Femur (tissue), 1 donor: ENCODE results near the gene PBOV1.

Experiments
- DNase-seq: peaks from one replicate; pipeline ENCODE4 v3.0.0-alpha.2; 2017

Gene PBOV1

GRCh38 chr6:138203315-138203714, 15.0 kb downstream of the PBOV1 start:
- DNase-seq = no peak

DNA sequence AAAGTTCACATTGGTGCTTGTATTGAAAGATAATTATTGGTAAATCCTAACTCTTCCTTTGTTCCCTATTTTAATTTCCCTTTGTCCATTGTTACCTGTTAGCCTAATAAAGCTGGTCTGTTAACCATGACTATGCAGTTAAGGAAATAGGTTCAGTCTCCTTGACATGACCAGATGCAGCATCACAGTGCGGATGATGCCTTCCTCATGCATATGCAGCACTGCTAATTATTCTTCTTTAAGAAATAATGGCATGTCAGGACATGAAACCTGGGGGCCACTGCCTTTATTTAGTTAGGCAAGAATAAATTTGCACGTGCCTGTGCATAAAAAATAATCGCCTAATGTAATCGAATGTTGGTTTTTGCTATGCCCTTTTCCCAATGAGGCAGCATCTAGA, 16.5 kb downstream of the PBOV1 start:
- no peak for DNase-seq

DNA sequence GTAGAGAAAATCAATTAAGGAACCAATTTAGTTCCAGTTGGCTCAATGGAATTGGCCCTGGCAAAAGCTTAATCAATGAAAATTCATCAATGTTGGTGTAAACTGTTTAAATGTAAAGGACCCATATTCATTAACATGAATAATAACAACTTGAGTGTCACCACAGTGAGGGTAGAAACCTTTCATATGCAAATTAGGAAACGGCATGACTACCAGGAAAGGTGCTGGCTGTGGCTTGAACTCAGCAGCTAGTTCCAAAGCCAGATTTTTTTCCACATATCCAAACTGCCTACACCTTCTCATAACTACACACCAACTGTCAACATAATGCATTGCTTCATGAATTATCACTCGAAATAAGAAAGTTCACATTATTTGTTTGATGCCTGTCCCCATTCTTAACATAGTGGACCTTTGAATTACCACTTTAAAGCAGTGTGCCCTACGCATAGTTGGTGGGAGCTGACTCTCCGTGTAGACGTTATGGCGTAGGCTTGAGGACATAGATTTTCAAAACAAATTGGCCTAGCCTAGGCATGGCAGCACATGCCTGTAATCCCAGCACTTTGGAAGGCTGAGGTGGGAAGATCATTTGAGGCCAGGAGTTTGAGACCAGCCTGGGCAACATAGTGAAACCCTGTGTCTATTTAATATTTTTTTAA, 19.7 kb downstream of the PBOV1 start:
- no peak for DNase-seq

- DNase-seq = no peak
These were observed 20.7 kb downstream of the PBOV1 start for GRCh38 chr6:138197570-138197969.

GRCh38 chr6:138196122-138196738, 22.1 kb downstream of the PBOV1 start:
- DNase-seq = no peak

GRCh38 chr6:138194287-138194686, 24.0 kb downstream of the PBOV1 start:
- DNase-seq = peak; percentile 30

DNA sequence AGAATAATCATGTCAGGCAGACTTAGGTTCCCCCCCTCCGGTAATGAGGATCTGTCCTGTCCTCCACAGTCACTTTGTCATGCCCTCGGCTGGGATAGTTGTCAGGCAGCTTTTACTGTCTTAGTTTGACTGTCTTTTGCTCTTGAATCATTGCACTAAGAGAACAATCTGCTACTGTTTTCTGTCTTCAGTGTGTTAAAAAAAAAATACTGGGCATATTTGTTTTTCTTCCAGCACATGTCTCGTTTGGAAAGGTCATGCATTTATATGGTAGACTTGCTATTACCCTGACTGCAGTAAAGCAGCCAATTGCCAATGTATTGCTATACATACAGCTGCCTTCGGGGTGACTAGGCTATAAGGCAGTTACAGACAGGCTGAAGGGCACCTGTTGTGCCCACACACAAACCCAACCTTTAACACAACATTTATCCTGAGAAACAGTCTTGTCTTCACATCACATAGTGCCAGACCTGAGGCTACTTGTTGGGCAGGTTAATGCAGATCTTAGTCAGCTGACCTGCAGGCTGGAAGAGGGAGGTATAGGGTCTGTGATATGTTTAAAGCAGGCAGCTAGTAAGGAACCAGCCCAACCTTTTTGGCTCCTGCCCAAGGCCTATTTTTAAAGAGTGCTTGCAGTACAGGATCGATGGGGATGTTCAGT, 29.9 kb downstream of the PBOV1 start:
- DNase-seq = no peak

DNA sequence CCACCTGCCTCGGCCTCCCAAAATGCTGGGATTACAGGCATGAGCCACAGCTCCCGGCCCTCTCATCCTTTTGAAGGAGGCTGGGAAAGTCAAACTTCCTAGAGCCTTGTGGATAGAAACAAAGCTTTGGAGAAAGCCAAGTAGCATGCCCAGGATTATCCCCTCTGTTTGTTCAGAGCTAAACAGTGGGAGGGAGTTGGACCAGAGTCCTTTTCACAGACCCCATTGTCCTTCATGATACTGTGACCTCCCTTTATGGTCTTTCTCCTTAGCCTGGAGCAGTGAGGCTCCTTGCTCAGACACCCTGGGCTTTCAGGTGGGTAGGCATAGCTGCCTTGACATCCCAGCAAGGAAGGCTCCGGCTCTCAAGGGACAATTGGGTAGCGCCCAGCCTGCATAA, 31.1 kb downstream of the PBOV1 start:
- DNase-seq = no peak

DNA sequence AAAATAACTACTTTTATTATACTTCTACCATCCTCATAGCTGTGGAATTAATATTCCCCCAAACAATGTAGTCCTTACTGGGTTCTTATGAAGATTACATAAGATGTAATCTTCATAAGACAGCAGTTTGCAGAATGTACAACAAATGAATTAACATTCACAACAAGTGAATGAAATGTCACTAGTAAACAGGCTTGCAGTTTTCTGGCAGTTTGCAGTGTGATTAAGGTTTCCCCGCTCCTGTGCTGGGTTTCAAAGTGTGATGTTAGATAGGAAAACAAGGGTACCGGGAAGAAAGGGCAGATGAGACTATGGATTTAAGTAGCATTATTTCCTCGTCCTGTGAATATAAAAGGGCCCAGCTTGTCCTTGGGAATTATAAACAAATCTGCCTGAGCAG, 34.1 kb downstream of the PBOV1 start:
- DNase-seq = no peak

DNA sequence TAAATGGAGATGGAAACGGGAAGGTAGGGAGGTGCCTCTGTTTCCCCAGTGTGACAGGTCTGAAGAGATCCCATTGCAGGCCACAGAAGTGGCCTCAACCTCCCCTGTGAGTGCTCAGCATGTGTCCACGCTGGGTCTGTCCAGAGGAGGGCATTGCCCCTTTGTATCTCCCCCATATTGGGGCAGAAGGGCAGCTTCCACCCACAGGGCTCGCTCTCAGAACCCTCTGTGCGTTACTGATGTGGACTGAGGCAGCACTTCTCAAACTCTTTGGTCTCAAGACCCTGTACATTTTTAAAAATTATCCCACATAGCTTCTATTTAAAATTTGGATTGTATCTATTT, 34.5 kb downstream of the PBOV1 start:
- no peak for DNase-seq

DNA sequence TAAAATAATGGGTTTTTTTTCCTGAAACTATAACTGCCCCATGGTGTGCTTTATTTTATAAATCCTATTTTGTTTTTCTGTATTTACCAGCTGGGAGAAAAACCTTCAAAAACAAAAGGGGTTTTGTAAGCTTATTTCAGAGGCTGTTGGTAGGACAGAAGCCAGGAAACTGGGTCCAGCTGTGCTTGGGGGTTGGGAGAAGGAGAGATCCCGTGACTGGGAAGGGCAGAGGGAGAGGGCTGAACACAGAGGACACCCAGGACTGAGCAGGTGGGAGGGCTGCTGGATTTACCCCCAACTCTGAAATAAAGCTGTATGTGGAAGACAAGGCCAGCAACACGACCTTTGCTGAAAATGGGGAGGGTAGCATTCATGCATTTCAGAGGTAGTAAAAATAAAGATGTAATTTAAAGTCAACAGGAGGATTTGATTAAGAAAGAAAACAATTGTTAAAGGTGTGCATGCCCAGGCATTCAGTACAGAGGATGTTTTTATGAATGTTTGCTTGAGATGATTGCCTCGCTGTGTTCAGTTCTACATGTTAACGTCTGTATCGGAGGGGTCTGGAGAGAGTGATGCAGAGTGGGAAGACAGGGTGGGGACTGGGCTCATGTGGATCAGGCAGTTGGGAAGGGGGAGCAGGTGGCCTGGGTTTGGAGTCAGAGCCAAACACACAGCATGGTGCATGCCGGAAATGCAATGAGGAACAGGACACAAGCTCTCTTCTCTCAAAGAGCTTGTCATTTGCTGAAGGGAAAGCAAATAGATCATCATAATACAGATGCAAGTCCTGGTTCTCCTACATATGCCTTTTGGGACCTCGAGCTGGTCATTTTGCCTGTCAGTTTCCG, 35.1 kb downstream of the PBOV1 start:
- DNase-seq = peak; percentile 45

DNA sequence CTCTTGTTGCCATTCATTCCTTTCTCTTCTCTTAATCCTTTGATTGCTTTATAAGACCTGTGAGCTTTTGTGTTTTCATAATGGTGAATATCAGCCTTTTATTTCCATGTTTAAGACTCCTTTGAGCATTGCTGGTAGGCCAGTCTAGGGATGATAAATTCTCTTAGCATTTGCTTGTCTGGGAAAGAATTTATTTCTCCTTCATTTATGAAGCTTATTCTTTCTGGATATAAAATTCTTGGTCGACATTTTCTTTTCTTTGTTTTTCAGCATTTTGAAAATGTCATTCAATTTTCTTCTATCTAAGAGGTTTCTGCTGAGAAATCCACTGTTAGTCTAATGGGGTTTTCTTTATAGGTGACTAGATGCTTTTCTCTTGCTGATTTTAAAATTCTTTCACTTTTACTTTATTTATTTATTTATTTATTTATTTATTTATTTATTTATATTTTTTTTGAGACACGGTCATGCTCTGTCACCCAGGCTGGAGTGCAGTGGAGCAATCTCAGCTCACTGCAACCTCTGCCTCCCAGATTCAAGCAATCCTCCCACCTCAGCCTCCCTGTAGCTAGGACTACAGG, 41.5 kb downstream of the PBOV1 start:
- no peak for DNase-seq

- DNase-seq = no peak
These were observed 42.7 kb downstream of the PBOV1 start for GRCh38 chr6:138175596-138175995.
